Measurements from ENCODE around the gene TRAPPC3. TPM values are rescaled to one million over a fixed set of nuclear protein-coding genes. Genes with fewer than 3 reads are reported as not detected.

TRAPPC3 gene
- total RNA-seq, 4 donors from 2014 or later, result 76.3 to 104 (median 83.2) TPM

DNA sequence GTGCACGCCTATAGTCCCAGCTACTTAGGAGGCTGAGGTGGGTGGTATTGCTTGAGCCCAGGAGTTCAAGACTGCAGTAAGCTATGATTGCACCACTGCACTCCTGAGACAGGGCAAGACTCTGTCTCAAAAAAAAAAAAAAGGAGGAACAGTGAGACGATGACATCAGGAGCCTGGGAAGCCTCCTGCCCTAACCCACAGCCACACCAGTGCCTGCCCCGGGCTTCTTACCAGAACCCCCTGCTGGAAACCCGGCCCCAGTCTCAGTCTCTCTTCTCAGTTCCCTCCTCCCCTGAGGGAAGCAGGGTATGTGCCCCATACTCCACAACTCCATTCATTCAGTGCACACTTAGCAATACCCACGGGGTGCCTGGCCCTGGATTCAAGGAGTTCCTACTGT is 33.4 kb downstream of the TRAPPC3 start:
- no peak for TF ChIP-seq CTCF (IDR thresholded peaks at IDR 0.05)
- DNase-seq (ENCODE audit: low spot score), result no peak
- ATAC-seq (ENCODE audit: low FRiP score), result no peak

DNA sequence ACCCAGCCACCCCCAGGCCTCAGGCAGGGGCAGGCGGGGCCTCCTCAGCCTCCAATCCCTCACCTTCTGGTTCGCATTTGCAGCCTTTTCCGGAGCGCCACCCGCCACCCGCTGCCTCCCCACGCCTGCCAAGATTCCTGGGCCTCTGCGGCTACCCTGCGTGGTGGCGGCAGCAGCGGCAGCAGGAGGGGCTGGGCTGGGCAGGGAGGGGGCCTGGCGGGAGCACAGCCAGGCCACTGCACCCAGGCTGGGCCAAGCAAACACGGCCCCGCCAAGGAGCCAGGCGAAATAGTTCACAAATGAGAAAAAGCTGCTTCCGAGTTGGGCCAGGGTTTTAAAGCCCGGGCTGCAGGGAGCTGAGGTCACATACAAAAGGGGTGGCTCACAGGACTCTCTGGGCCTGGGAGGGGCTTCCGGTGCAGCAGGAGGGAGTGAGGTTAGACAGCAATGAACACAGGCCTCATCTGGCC is 34.1 kb downstream of the TRAPPC3 start:
- DNase-seq (ENCODE audit: low spot score), result no peak

DNA sequence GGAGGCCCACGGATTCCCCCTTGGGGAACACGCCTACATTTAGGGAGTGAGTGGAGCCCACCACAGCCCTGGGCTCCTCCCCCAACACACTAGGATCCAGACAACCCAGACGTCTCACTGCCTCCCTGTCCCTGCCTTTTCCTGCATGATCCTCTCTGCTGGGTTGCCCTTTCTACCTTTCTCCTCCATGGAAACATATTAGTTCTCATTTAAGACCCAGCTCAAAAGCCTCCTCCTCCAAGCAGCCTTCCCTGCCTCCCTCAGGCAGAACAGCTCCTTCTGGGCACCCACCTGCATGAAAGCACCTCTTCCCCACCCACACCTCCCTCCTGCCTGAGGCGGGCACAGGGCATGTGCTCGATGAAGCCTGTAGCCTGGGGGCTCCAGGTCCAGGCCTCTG is 34.9 kb downstream of the TRAPPC3 start:
- ATAC-seq (ENCODE audit: low FRiP score) (no peak), DNase-seq (ENCODE audit: low spot score) (no peak)
- TF ChIP-seq CTCF (IDR thresholded peaks at IDR 0.05), result no peak

More for the DNA sequence above, 34.1 kb downstream of the TRAPPC3 start:
- ATAC-seq (ENCODE audit: low FRiP score), result no peak
- TF ChIP-seq CTCF (IDR thresholded peaks at IDR 0.05), result no peak

- ATAC-seq (ENCODE audit: low FRiP score) (no peak), DNase-seq (ENCODE audit: low spot score) (no peak)
- no peak for TF ChIP-seq CTCF (IDR thresholded peaks at IDR 0.05)
Measured at GRCh38 chr1:36112823-36113222, 36.5 kb downstream of the TRAPPC3 start.

- DNase-seq (ENCODE audit: low spot score) (no peak), ATAC-seq (ENCODE audit: low FRiP score) (no peak)
- no peak for TF ChIP-seq CTCF (IDR thresholded peaks at IDR 0.05)
Measured at GRCh38 chr1:36111151-36111550, 38.1 kb downstream of the TRAPPC3 start.

- TF ChIP-seq CTCF (IDR thresholded peaks at IDR 0.05), result no peak
- no peak for ATAC-seq (ENCODE audit: low FRiP score)
- no peak for DNase-seq (ENCODE audit: low spot score)
Measured at GRCh38 chr1:36109041-36109679, 40.1 kb downstream of the TRAPPC3 start.

DNA sequence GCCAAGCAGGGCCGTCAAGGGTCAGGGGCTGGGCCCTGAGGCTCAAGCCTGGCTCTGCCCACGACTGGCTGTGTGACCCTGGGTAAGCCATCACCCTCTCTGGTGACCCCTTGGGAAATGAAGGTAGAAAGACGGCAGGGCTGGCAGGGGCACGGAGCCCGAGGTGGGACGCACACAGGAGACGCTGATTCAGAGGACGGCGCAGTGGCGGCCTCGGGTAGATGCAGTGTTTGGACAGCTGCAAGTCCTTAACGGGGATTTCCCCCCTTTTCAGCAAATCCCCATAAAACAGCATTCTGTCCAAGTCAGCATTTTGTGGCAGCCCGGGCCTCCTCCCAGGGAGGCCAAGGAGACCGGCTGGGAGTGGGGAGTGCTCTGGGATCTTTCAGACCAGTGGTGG is 41.0 kb downstream of the TRAPPC3 start:
- DNase-seq (ENCODE audit: low spot score), result no peak
- ATAC-seq (ENCODE audit: low FRiP score), result no peak

More for the DNA sequence above, 41.0 kb downstream of the TRAPPC3 start:
- no peak for TF ChIP-seq CTCF (IDR thresholded peaks at IDR 0.05)
